KMS-11 (cell line): ENCODE results near the gene CDC26.
"Not testable (repeated sequence)": the region's sequence is repeated elsewhere in the genome, so short reads cannot be mapped to it uniquely, and the experiment has no call there.

Experiments
- H2AFZ ChIP-seq: fragments of 200-600 bp; sonication (generic); 2 replicates; pipeline ENCODE4 v1.6.1; 2016; ENCODE audit warnings: antibody characterized with exemption, mixed run types, low read depth
- H3K27ac ChIP-seq: fragments of 200-600 bp; sonication (generic); 2 replicates; pipeline ENCODE4 v1.6.1; 2016; ENCODE audit warnings: mild to moderate bottlenecking, mixed run types
- H3K27me3 ChIP-seq: fragments of 200-600 bp; sonication (generic); 2 replicates; pipeline ENCODE4 v1.6.1; 2017; ENCODE audit warnings: mild to moderate bottlenecking, low read depth, mixed run types, moderate library complexity; ENCODE audit not compliant: insufficient read depth
- H3K36me3 ChIP-seq: fragments of 200-600 bp; sonication (generic); 2 replicates; pipeline ENCODE4 v1.6.1; 2017; ENCODE audit warnings: mild to moderate bottlenecking, mixed run types; ENCODE audit not compliant: insufficient read depth
- H3K4me1 ChIP-seq: fragments of 200-600 bp; sonication (generic); 2 replicates; pipeline ENCODE4 v1.6.1; 2016; ENCODE audit warnings: mild to moderate bottlenecking, low read depth, mixed run types; ENCODE audit not compliant: poor library complexity, severe bottlenecking
- H3K4me2 ChIP-seq: fragments of 200-600 bp; sonication (generic); 2 replicates; pipeline ENCODE4 v1.7.0; 2016; ENCODE audit warnings: mild to moderate bottlenecking, mixed run types
- H3K4me3 ChIP-seq: fragments of 200-600 bp; sonication (generic); IDR thresholded peaks from 2 replicates; pipeline ENCODE4 v1.6.1; 2017; ENCODE audit warnings: low read depth, low read length, mixed read lengths; ENCODE audit not compliant: insufficient read depth
- H3K79me2 ChIP-seq: fragments of 200-600 bp; sonication (generic); 2 replicates; pipeline ENCODE4 v1.6.1; 2016; ENCODE audit warnings: low read depth, mixed run types; ENCODE audit not compliant: insufficient read depth
- H3K9ac ChIP-seq: fragments of 200-600 bp; sonication (generic); 2 replicates; pipeline ENCODE4 v1.6.1; 2016; ENCODE audit warnings: mild to moderate bottlenecking, mixed run types
- H4K20me1 ChIP-seq: fragments of 200-600 bp; sonication (generic); 2 replicates; pipeline ENCODE4 v1.6.1; 2016; ENCODE audit warnings: mild to moderate bottlenecking, mixed run types; ENCODE audit not compliant: insufficient read depth
- CTCF ChIP-seq: fragments of 200-600 bp; sonication (generic); conservative IDR thresholded peaks from 2 replicates; pipeline ENCODE4 v1.6.1; 2017; ENCODE audit warnings: low read depth, mild to moderate bottlenecking, antibody characterized with exemption, low read length, moderate library complexity, mixed read lengths

The CDC26 gene

GRCh38 chr9:113238202-113238858, 37.0 kb downstream of the CDC26 start:
- Histone ChIP-seq H3K27me3 (no peaks in the 10 kb centered on the region), H3K4me1 (no peaks in the 10 kb centered on the region), H3K9ac (no peak overlapping the region), H3K79me2 (no peaks in the 10 kb centered on the region), H3K4me3 (no peak overlapping the region), H2AFZ (no peak overlapping the region), H4K20me1 (no peaks in the 10 kb centered on the region), H3K36me3 (no peaks in the 10 kb centered on the region), H3K4me2 (no peak overlapping the region), H3K27ac (no peak overlapping the region)
- no peak for TF ChIP-seq CTCF

- H3K4me2 ChIP-seq, result no peak overlapping the region
- no peak overlapping the region for H3K9ac ChIP-seq
- no peak overlapping the region for H2AFZ ChIP-seq
- no peak overlapping the region for H3K4me3 ChIP-seq
- H3K36me3 ChIP-seq, result no peaks in the 10 kb centered on the region
- no peak overlapping the region for H3K27ac ChIP-seq
- no peaks in the 10 kb centered on the region for H4K20me1 ChIP-seq
- no peak for TF ChIP-seq CTCF
- no peaks in the 10 kb centered on the region for H3K79me2 ChIP-seq
- H3K4me1 ChIP-seq, result no peaks in the 10 kb centered on the region
- no peaks in the 10 kb centered on the region for H3K27me3 ChIP-seq
Measured at GRCh38 chr9:113237026-113237425, 38.3 kb downstream of the CDC26 start.

- not testable (repeated sequence) for H3K4me3 ChIP-seq, H3K36me3 ChIP-seq, H3K27me3 ChIP-seq, H4K20me1 ChIP-seq, H2AFZ ChIP-seq, H3K79me2 ChIP-seq, H3K4me2 ChIP-seq, H3K27ac ChIP-seq, H3K9ac ChIP-seq, H3K4me1 ChIP-seq
Measured at GRCh38 chr9:113235701-113236255, 39.6 kb downstream of the CDC26 start.

DNA sequence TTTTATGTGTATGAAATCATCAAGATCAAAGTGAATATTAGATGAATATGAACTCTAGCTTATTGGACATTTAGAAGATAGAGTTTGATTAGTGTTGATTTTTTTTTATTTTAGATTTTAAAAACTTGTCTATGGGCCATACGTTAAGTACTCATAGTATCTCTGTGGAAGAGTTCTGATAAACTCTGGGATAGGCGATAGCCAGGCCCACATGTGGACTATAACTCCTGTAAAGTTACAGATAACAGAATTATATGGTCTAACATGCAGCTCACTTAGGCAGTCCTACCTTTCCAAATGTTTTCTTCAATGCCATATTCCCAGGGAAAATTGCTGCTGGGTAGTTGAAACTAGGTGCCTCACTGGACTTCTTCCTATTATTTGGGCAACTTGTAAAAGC, 43.7 kb downstream of the CDC26 start:
- no peaks in the 10 kb centered on the region for H3K27me3 ChIP-seq
- no peaks in the 10 kb centered on the region for H3K36me3 ChIP-seq
- H3K79me2 ChIP-seq, result no peaks in the 10 kb centered on the region
- H4K20me1 ChIP-seq, result no peaks in the 10 kb centered on the region
- TF ChIP-seq CTCF, result no peak
- no peak overlapping the region for H3K4me2 ChIP-seq
- no peak overlapping the region for H2AFZ ChIP-seq
- no peak overlapping the region for H3K4me3 ChIP-seq
- no peak overlapping the region for H3K27ac ChIP-seq
- no peaks in the 10 kb centered on the region for H3K4me1 ChIP-seq
- H3K9ac ChIP-seq, result no peak overlapping the region

GRCh38 chr9:113228130-113228665, 47.2 kb downstream of the CDC26 start:
- no peak overlapping the region for H3K27ac ChIP-seq
- H3K9ac ChIP-seq, result no peak overlapping the region
- no peaks in the 10 kb centered on the region for H3K4me1 ChIP-seq
- no peaks in the 10 kb centered on the region for H4K20me1 ChIP-seq
- H2AFZ ChIP-seq, result no peak overlapping the region
- no peaks in the 10 kb centered on the region for H3K36me3 ChIP-seq
- H3K4me3 ChIP-seq, result no peak overlapping the region
- TF ChIP-seq CTCF, result no peak
- no peaks in the 10 kb centered on the region for H3K27me3 ChIP-seq
- H3K4me2 ChIP-seq, result no peak overlapping the region
- H3K79me2 ChIP-seq, result no peaks in the 10 kb centered on the region
